GM18505 (cell line): ENCODE data around the gene BRD2.
A peak's percentile ranks its signal among the peaks of the same experiment; 100 is the strongest.
"Not testable (repeated sequence)": the region's sequence is repeated elsewhere in the genome, so short reads cannot be mapped to it uniquely, and the experiment has no call there.

Experiments used
- ATAC-seq: cut with Tn5 transposase; IDR thresholded peaks from one replicate; pipeline ENCODE4 v1.9.1; 2021; ENCODE audit not compliant: unreplicated experiment
- POLR2A ChIP-seq: IDR thresholded peaks from 4 replicates; pipeline ENCODE4 v1.6.1; 2011; ENCODE audit warnings: borderline replicate concordance; ENCODE audit not compliant: insufficient read depth, insufficient read length; ENCODE audit errors: extremely low read depth

Gene BRD2

GRCh38 chr6:32942555-32943123, 25.8 kb upstream of the BRD2 start:
- ATAC-seq: not testable (repeated sequence)

GRCh38 chr6:32943864-32944649, 24.3 kb upstream of the BRD2 start:
- peak; percentile 82 for TF ChIP-seq POLR2A
- peak; percentile 45 for ATAC-seq

More at GRCh38 chr6:32942555-32943123, 25.8 kb upstream of the BRD2 start:
- TF ChIP-seq POLR2A: peak; percentile 9

GRCh38 chr6:32945108-32945760, 23.2 kb upstream of the BRD2 start:
- ATAC-seq: no peak

GRCh38 chr6:32945953-32946352, 22.4 kb upstream of the BRD2 start:
- no peak for TF ChIP-seq POLR2A
- no peak for ATAC-seq

More at GRCh38 chr6:32945108-32945760, 23.2 kb upstream of the BRD2 start:
- TF ChIP-seq POLR2A: peak; percentile 36

GRCh38 chr6:32946893-32947292, 21.5 kb upstream of the BRD2 start:
- no peak for TF ChIP-seq POLR2A

GRCh38 chr6:32947552-32948465, 20.6 kb upstream of the BRD2 start:
- no peak for TF ChIP-seq POLR2A
- ATAC-seq: no peak

More at GRCh38 chr6:32946893-32947292, 21.5 kb upstream of the BRD2 start:
- ATAC-seq: no peak

GRCh38 chr6:32949113-32949512, 19.3 kb upstream of the BRD2 start:
- ATAC-seq: no peak
- TF ChIP-seq POLR2A: no peak

- ATAC-seq: no peak
Observed at GRCh38 chr6:32950010-32950409, 18.4 kb upstream of the BRD2 start.

GRCh38 chr6:32950449-32950848, 17.9 kb upstream of the BRD2 start:
- ATAC-seq: no peak
- no peak for TF ChIP-seq POLR2A

More at GRCh38 chr6:32950010-32950409, 18.4 kb upstream of the BRD2 start:
- peak; percentile 30 for TF ChIP-seq POLR2A

- ATAC-seq: peak; percentile 73
Observed at GRCh38 chr6:32952817-32953739, 15.3 kb upstream of the BRD2 start, which contains the start of gene HLA-DMA. HLA-DMA (minus strand) TSS chr6:32953097; CDS start chr6:32953036, 61 bp downstream.

GRCh38 chr6:32953775-32954174, 14.6 kb upstream of the BRD2 start:
- no peak for ATAC-seq
- TF ChIP-seq POLR2A: no peak

More at GRCh38 chr6:32952817-32953739, 15.3 kb upstream of the BRD2 start, which contains the start of gene HLA-DMA:
- TF ChIP-seq POLR2A: peak; percentile 99
